Measurements from ENCODE around the gene ZNF385B.

The ZNF385B gene

DNA sequence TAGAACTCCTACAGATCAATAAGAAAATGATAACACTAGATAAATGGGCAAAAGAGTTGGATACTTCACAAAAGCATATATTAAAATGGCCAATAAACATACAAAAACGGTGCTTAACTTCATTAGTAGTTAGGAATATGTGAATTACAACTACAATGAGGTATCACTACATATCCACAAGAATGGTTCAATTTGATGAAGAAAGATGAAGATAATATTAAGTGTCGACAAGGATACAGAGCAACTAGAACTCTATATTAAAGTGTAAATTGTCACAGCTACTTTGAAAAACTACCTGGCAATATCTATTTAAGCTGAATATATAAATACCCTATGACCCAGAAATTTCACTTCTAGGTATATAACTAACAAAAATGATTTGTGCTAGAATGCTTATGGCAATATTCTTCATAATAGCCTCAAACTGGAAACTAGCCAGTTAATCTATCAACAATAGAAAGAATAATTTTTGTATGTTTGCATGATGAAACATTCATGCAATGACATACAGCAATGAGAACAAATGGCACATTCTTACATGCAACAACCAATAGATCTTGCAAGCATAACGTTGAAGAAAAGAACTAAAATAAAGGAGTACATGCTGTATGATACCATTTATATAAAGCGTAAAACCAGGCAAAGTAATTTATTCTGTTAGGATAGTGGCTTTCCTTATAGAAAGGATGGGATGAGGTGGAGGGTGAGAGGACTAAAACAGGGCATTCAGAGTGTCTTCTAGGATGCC lies 306.6 kb downstream of the ZNF385B start:
- peaks cover 4% of the 10 kb centered on the region for H3K4me1 Mint-ChIP-seq

DNA sequence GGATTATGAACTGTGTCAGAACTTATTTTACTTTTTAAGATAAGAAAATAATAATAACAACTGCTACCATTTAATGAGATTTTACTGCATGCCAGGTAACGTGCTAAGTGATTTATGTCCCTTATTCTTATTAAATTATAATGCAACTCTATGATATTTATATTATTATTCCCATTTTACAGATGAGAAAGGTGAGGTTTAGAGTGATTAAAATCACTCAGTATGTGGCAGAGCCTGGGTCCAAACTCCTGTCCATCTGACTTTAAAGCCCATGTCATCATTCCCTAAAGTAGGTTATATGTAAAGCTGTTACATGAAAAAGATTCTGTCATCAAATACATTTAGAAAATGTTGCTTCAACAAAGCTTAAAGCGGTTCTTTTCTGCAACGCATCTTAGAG lies 308.0 kb downstream of the ZNF385B start:
- TF ChIP-seq, protein P1, sequence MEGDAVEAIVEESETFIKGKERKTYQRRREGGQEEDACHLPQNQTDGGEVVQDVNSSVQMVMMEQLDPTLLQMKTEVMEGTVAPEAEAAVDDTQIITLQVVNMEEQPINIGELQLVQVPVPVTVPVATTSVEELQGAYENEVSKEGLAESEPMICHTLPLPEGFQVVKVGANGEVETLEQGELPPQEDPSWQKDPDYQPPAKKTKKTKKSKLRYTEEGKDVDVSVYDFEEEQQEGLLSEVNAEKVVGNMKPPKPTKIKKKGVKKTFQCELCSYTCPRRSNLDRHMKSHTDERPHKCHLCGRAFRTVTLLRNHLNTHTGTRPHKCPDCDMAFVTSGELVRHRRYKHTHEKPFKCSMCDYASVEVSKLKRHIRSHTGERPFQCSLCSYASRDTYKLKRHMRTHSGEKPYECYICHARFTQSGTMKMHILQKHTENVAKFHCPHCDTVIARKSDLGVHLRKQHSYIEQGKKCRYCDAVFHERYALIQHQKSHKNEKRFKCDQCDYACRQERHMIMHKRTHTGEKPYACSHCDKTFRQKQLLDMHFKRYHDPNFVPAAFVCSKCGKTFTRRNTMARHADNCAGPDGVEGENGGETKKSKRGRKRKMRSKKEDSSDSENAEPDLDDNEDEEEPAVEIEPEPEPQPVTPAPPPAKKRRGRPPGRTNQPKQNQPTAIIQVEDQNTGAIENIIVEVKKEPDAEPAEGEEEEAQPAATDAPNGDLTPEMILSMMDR (IDR thresholded peaks at IDR 0.05; ENCODE audit: unreplicated experiment in 3 of 3), result no peak
- Mint-ChIP-seq H3K27ac (no peak overlapping the region), H3K4me3 (no peak overlapping the region), H3K4me1 (no peaks in the 10 kb centered on the region), H3K27me3 (ENCODE audit: low read depth) (no peaks in the 10 kb centered on the region), H3K36me3 (ENCODE audit: low read depth) (no peaks in the 10 kb centered on the region), H3K9me3 (no peaks in the 10 kb centered on the region)

More for the DNA sequence above, 306.6 kb downstream of the ZNF385B start:
- Mint-ChIP-seq H3K27ac (peak overlapping the region; percentile 1 to 8 (median 2)), H3K9me3 (no peaks in the 10 kb centered on the region), H3K27me3 (ENCODE audit: low read depth) (no peaks in the 10 kb centered on the region), H3K4me3 (no peak overlapping the region), H3K36me3 (ENCODE audit: low read depth) (no peaks in the 10 kb centered on the region)
- TF ChIP-seq, protein P1 (IDR thresholded peaks at IDR 0.05; ENCODE audit: unreplicated experiment in 3 of 3), result no peak

DNA sequence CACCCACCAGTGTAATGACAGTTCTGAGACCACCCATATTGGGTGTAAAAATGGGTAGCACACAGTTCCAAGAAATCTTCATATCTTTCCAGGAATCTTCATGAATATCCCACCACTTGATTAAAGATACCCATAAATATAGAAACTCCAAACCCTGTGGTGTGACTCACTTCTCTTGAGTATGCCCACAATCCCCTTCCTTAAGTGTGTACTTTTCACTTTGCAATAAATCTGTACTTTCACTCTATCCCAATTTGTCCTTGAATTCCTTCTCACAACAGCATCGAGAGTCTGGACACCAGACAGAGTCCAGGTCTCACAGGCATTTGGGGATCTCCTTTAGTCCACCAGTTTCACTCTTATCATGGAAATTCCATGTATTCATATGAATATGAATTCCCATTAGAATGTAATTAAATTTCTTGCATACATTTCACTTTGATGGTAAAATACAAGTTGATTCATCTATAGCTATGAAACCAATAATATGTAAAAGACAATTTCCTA lies 309.8 kb downstream of the ZNF385B start:
- Mint-ChIP-seq H3K27me3 (ENCODE audit: low read depth) (no peaks in the 10 kb centered on the region), H3K27ac (peak overlapping the region in 1 of 3 experiments; percentile 31), H3K9me3 (no peaks in the 10 kb centered on the region), H3K36me3 (ENCODE audit: low read depth) (no peaks in the 10 kb centered on the region), H3K4me3 (no peak overlapping the region), H3K4me1 (no peaks in the 10 kb centered on the region)
- TF ChIP-seq, protein P1 (IDR thresholded peaks at IDR 0.05; ENCODE audit: unreplicated experiment in 3 of 3), result no peak

DNA sequence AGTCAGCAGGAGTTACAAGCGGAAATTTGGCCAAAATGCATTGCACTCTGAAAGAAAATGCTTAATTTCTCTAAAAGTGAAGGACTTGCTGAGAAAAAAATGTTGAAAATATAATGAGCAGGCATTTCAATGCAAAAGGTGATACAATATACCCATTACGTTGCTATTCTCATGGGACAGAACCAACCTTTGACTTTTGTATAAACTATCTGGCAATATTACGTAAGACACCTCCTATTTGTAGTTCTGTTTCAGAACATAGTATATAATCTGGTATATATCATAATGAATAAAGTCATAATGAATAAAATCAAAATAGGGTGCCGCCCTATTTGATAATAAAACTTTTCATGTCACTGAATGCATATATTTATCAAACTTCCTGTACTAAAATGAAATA lies 310.6 kb downstream of the ZNF385B start:
- Mint-ChIP-seq H3K9me3 (no peaks in the 10 kb centered on the region), H3K4me1 (no peaks in the 10 kb centered on the region), H3K4me3 (no peak overlapping the region), H3K36me3 (ENCODE audit: low read depth) (no peaks in the 10 kb centered on the region), H3K27ac (no peak overlapping the region), H3K27me3 (ENCODE audit: low read depth) (no peaks in the 10 kb centered on the region)
- TF ChIP-seq, protein P1 (IDR thresholded peaks at IDR 0.05; ENCODE audit: unreplicated experiment in 3 of 3), result no peak

DNA sequence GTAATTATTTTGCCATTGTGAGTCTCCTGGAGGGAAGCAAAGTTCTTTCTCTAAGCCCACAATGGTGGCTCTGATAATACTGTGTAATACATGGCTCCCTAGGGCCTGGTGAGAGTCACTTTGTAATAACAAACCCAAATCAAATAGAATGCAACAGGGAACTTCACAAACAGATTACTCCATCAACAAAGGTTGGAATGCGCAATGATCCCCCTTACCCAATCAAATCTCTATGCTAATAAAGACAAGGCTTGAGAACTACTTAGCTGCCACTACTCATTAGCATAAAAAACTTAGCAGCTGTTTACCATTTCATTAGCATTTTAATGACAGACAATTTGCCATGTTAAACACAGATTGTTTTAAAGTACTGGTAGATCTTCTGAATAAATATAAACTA lies 311.2 kb downstream of the ZNF385B start:
- no peak overlapping the region for H3K4me3 Mint-ChIP-seq
- no peaks in the 10 kb centered on the region for H3K9me3 Mint-ChIP-seq
- H3K27me3 Mint-ChIP-seq (ENCODE audit: low read depth), result no peaks in the 10 kb centered on the region
- TF ChIP-seq, protein P1 (IDR thresholded peaks at IDR 0.05; ENCODE audit: unreplicated experiment in 3 of 3), result no peak
- H3K36me3 Mint-ChIP-seq (ENCODE audit: low read depth), result no peaks in the 10 kb centered on the region
- H3K4me1 Mint-ChIP-seq, result no peaks in the 10 kb centered on the region
- no peak overlapping the region for H3K27ac Mint-ChIP-seq

DNA sequence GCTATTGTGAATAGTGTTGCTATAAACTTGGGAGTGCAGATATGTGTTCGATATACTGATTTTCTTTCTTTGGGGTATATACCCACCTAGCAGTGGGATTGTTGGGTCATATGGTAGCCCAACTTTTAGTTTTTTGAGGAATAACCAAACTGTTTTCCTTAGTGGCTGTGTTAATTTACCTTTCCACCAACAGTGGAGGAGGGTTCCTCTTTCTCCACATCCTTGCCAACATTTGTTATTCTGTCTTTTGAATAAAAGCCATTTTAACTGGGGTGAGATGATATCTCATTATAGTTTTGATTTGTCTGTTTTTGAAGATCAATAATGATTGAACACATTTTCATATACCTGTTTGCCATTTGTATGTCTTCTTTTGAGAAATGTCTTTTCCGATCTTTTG lies 314.8 kb downstream of the ZNF385B start:
- Mint-ChIP-seq H3K36me3 (ENCODE audit: low read depth) (no peaks in the 10 kb centered on the region), H3K4me1 (no peaks in the 10 kb centered on the region), H3K4me3 (no peak overlapping the region), H3K27me3 (ENCODE audit: low read depth) (no peaks in the 10 kb centered on the region), H3K9me3 (no peaks in the 10 kb centered on the region), H3K27ac (no peak overlapping the region)
- TF ChIP-seq, protein P1 (IDR thresholded peaks at IDR 0.05; ENCODE audit: unreplicated experiment in 3 of 3), result no peak
